ENCODE data around the gene EXOC6B.

Gene EXOC6B

DNA sequence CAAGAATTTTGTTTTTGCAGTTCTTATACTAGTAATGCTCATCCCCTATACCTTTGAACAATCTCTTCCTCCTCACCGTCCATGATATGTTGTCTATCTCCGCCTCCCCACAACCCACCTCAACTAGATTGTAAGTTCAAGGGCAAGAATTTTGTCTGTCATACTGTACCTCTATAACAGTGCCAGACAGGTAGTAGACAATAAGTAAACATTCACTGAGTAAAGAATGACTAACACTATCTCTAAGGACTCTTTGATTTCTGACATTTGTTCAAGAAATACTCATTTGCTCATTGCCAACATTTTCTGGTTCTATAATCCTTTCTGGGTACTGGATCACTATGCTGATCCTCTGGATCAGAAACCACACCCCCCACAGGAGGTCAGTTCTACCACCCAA is 82.4 kb downstream of the EXOC6B start:
- Histone ChIP-seq H3K36me3 (ENCODE audit: control insufficient read depth in 2 of 2, insufficient read depth in 1 of 2, low read length in 2 of 2) (no peaks in the 10 kb centered on the region), H3K4me1 (ENCODE audit: control insufficient read depth, insufficient read depth, low read length) (no peaks in the 10 kb centered on the region), H3K27ac (ENCODE audit: extremely low read depth, low read depth, low read length) (no peak overlapping the region), H3K9me3 (ENCODE audit: control insufficient read depth, insufficient read depth, low read depth, low read length) (no peaks in the 10 kb centered on the region), H3K4me3 (ENCODE audit: low read depth, low read length) (no peak overlapping the region)
- POLR2A ChIA-PET = no interaction called here
- CTCF ChIA-PET = no interaction called here
- no peak for TF ChIP-seq ZIC2 (tag by site-specific recombination; IDR thresholded peaks at IDR 0.05)
- TF ChIP-seq, protein P1, sequence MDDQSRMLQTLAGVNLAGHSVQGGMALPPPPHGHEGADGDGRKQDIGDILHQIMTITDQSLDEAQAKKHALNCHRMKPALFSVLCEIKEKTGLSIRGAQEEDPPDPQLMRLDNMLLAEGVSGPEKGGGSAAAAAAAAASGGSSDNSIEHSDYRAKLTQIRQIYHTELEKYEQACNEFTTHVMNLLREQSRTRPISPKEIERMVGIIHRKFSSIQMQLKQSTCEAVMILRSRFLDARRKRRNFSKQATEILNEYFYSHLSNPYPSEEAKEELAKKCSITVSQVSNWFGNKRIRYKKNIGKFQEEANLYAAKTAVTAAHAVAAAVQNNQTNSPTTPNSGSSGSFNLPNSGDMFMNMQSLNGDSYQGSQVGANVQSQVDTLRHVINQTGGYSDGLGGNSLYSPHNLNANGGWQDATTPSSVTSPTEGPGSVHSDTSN (CRISPR knock-in tag; IDR thresholded peaks at IDR 0.05) = no peak
- no peak for TF ChIP-seq ZNF211 (tag by site-specific recombination; IDR thresholded peaks at IDR 0.05; ENCODE audit: low read depth)
- TF ChIP-seq, protein P2, sequence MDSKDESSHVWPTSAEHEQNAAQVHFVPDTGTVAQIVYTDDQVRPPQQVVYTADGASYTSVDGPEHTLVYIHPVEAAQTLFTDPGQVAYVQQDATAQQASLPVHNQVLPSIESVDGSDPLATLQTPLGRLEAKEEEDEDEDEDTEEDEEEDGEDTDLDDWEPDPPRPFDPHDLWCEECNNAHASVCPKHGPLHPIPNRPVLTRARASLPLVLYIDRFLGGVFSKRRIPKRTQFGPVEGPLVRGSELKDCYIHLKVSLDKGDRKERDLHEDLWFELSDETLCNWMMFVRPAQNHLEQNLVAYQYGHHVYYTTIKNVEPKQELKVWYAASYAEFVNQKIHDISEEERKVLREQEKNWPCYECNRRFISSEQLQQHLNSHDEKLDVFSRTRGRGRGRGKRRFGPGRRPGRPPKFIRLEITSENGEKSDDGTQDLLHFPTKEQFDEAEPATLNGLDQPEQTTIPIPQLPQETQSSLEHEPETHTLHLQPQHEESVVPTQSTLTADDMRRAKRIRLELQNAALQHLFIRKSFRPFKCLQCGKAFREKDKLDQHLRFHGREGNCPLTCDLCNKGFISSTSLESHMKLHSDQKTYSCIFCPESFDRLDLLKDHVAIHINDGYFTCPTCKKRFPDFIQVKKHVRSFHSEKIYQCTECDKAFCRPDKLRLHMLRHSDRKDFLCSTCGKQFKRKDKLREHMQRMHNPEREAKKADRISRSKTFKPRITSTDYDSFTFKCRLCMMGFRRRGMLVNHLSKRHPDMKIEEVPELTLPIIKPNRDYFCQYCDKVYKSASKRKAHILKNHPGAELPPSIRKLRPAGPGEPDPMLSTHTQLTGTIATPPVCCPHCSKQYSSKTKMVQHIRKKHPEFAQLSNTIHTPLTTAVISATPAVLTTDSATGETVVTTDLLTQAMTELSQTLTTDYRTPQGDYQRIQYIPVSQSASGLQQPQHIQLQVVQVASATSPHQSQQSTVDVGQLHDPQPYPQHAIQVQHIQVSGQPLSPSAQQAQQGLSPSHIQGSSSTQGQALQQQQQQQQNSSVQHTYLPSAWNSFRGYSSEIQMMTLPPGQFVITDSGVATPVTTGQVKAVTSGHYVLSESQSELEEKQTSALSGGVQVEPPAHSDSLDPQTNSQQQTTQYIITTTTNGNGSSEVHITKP (tag by site-specific recombination; IDR thresholded peaks at IDR 0.05) = no peak
- no peak for TF ChIP-seq OVOL3 (tag by site-specific recombination; IDR thresholded peaks at IDR 0.05)
- no peak for TF ChIP-seq ZBTB48 (tag by site-specific recombination; IDR thresholded peaks at IDR 0.05)
- no peak for TF ChIP-seq ZNF132 (tag by site-specific recombination; IDR thresholded peaks at IDR 0.05; ENCODE audit: borderline replicate concordance)
- TF ChIP-seq SCRT1 (tag by site-specific recombination; IDR thresholded peaks at IDR 0.05; ENCODE audit: borderline replicate concordance) = no peak
- TF ChIP-seq ZNF658 (tag by site-specific recombination; IDR thresholded peaks at IDR 0.05) = no peak
- no peak for TF ChIP-seq ZNF202 (tag by site-specific recombination; IDR thresholded peaks at IDR 0.05; ENCODE audit: borderline replicate concordance)
- TF ChIP-seq SALL2 (tag by site-specific recombination; IDR thresholded peaks at IDR 0.05; ENCODE audit: borderline replicate concordance) = no peak
- no peak for TF ChIP-seq ZBTB20 (tag by site-specific recombination; IDR thresholded peaks at IDR 0.05)
- TF ChIP-seq, protein P3, sequence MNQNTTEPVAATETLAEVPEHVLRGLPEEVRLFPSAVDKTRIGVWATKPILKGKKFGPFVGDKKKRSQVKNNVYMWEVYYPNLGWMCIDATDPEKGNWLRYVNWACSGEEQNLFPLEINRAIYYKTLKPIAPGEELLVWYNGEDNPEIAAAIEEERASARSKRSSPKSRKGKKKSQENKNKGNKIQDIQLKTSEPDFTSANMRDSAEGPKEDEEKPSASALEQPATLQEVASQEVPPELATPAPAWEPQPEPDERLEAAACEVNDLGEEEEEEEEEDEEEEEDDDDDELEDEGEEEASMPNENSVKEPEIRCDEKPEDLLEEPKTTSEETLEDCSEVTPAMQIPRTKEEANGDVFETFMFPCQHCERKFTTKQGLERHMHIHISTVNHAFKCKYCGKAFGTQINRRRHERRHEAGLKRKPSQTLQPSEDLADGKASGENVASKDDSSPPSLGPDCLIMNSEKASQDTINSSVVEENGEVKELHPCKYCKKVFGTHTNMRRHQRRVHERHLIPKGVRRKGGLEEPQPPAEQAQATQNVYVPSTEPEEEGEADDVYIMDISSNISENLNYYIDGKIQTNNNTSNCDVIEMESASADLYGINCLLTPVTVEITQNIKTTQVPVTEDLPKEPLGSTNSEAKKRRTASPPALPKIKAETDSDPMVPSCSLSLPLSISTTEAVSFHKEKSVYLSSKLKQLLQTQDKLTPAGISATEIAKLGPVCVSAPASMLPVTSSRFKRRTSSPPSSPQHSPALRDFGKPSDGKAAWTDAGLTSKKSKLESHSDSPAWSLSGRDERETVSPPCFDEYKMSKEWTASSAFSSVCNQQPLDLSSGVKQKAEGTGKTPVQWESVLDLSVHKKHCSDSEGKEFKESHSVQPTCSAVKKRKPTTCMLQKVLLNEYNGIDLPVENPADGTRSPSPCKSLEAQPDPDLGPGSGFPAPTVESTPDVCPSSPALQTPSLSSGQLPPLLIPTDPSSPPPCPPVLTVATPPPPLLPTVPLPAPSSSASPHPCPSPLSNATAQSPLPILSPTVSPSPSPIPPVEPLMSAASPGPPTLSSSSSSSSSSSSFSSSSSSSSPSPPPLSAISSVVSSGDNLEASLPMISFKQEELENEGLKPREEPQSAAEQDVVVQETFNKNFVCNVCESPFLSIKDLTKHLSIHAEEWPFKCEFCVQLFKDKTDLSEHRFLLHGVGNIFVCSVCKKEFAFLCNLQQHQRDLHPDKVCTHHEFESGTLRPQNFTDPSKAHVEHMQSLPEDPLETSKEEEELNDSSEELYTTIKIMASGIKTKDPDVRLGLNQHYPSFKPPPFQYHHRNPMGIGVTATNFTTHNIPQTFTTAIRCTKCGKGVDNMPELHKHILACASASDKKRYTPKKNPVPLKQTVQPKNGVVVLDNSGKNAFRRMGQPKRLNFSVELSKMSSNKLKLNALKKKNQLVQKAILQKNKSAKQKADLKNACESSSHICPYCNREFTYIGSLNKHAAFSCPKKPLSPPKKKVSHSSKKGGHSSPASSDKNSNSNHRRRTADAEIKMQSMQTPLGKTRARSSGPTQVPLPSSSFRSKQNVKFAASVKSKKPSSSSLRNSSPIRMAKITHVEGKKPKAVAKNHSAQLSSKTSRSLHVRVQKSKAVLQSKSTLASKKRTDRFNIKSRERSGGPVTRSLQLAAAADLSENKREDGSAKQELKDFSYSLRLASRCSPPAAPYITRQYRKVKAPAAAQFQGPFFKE (tag by site-specific recombination; IDR thresholded peaks at IDR 0.05; ENCODE audit: borderline replicate concordance) = no peak
- TF ChIP-seq PRDM1 (tag by site-specific recombination; IDR thresholded peaks at IDR 0.05) = no peak
- TF ChIP-seq ZNF169 (tag by site-specific recombination; IDR thresholded peaks at IDR 0.05) = no peak
- TF ChIP-seq ZNF341 (tag by site-specific recombination; IDR thresholded peaks at IDR 0.05; ENCODE audit: low read depth) = no peak
- TF ChIP-seq ZNF654 (tag by site-specific recombination; IDR thresholded peaks at IDR 0.05; ENCODE audit: low read depth) = no peak
- no peak for TF ChIP-seq TRIM28 (IDR thresholded peaks at IDR 0.05; ENCODE audit: borderline replicate concordance, low read length)
